Natural killer cell treated with Interleukin-12 subunit alpha and Interleukin-12 subunit beta and Interleukin-15 and Interleukin-18, amount 100 ng/mL, for 72 hours (primary cell): ENCODE data around the gene VOPP1. TPM values are rescaled to one million over a fixed set of nuclear protein-coding genes. Genes with fewer than 3 reads are reported as not detected.

ENCODE experiments used
- ATAC-seq, 2 donors: fragments of 150-1000 bp; cut with Tn5 transposase in 1 of 2; sonication (Bioruptor Pico), chemical (Tn5 transposase) in 1 of 2; 2 replicates each; pipeline ENCODE4 v1.10.0; 2021
- DNase-seq: peaks from one replicate; pipeline ENCODE4 v3.0.0; 2022; ENCODE audit warnings: low spot score
- H3K27ac Mint-ChIP-seq, 2 donors: 1 replicate in 1 of 2; 2 replicates in 1 of 2; pipeline ENCODE4 v1.8.0; 2022; ENCODE audit warnings: mixed read lengths in 2 of 2, mild to moderate bottlenecking in 1 of 2, moderate library complexity in 1 of 2
- H3K27me3 Mint-ChIP-seq, 2 donors: 1 replicate in 1 of 2; 2 replicates in 1 of 2; pipeline ENCODE4 v1.8.0; 2022; ENCODE audit warnings: mixed read lengths in 2 of 2
- H3K36me3 Mint-ChIP-seq: one replicate; pipeline ENCODE4 v1.8.0; 2022; ENCODE audit warnings: mixed read lengths
- H3K4me1 Mint-ChIP-seq, 2 donors: 1 replicate in 1 of 2; 2 replicates in 1 of 2; pipeline ENCODE4 v1.8.0; 2022; ENCODE audit warnings: low read depth in 2 of 2, mixed read lengths in 2 of 2, mild to moderate bottlenecking in 1 of 2
- H3K4me3 Mint-ChIP-seq: one replicate; pipeline ENCODE4 v1.8.0; 2022; ENCODE audit warnings: mixed read lengths
- H3K9me3 Mint-ChIP-seq: 2 replicates; pipeline ENCODE4 v1.8.0; 2022; ENCODE audit warnings: mixed read lengths
- total RNA-seq, 2 donors: library from RNA; stranded (reverse); gene quantifications; one replicate each; pipeline ENCODE4 v1.2.3, GENCODE V29; 2022

VOPP1 gene
- total RNA-seq, 2 donors from 2014 or later = 204 to 244 TPM

DNA sequence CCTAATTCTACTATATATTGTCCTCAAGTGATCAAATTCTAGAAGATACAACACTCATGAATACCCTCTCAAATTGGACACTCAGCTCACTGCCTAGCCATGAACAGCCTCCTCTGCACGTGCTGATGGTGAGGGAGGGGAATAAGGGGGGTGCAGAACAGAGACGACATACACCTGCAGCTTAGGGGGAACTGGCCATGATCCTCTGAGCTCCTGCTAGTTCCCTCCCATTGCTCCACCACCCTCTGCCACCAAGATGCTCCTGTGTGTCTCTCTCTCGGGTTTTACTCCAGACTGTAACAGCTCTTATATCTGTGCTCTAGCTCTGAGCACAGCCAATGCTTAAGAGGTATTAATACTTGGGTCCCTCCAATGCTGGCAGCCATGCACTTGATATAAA is 70.7 kb downstream of the VOPP1 start:
- DNase-seq (no peak), ATAC-seq (no peak)
- no peaks in the 10 kb centered on the region for H3K36me3 Mint-ChIP-seq
- no peak overlapping the region for H3K4me3 Mint-ChIP-seq
- H3K9me3 Mint-ChIP-seq = no peaks in the 10 kb centered on the region
- peaks cover 67 to 73% of the 10 kb centered on the region in 2 donors for H3K4me1 Mint-ChIP-seq
- H3K27ac Mint-ChIP-seq = no peak overlapping the region
- H3K27me3 Mint-ChIP-seq = no peaks in the 10 kb centered on the region

DNA sequence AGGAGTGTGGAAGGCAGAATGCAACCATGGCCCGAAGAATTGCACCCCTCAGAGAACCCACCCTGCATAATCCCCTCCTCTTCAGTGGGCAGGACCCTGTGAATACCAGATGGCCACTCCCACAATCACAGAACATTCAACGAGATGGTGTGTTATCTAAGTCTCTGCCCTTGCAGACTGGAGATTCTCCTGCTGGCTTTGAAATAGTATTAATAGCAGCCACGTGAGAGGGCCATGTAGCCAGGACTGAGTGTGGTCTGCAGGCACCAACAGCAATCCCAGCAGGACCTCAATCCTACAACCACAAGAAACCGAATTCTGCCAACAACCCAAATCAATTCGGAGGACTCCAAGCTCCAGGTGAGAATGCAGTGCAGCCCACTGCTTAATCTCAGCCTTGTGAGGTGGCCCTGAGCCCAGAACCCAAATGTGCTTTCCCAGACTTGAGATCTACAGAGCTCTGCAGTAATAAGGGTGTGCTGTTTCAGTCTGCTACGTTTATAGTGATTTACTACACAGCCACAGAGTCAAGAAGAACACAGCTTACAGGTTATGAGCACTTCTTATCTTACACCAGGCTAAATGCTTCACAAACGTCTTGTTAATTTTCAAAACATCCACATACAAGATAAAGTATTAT is 72.1 kb downstream of the VOPP1 start:
- Mint-ChIP-seq H3K4me1 (peaks cover 68 to 79% of the 10 kb centered on the region in 2 donors), H3K27me3 (no peaks in the 10 kb centered on the region), H3K9me3 (no peaks in the 10 kb centered on the region), H3K36me3 (no peaks in the 10 kb centered on the region), H3K27ac (peak overlapping the region in 1 of 2 donors; percentile 89), H3K4me3 (no peak overlapping the region)
- ATAC-seq (no peak), DNase-seq (peak; percentile 8)

DNA sequence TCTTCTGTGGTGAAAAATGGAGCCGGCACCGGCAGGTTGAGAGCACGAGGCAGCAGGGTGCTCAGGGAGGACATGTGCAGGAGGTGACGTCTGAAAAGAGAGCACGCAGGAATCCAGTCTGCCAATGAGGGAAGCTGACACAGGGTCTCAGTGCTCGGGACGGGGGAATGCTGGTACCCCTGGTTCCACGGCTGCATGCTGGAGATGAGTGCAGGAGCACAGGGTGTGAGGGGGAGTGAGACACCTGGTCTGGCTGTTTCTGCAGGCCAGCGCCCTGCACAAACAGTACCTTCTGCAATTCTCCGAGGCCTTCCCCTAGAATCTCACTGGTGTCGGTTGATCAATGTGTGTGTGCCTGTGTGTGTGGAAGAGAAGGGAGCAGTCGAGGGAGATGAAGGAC is 72.7 kb downstream of the VOPP1 start:
- Mint-ChIP-seq H3K27me3 (no peaks in the 10 kb centered on the region), H3K27ac (peak overlapping the region; percentile 71 to 89), H3K4me1 (peaks cover 61 to 77% of the 10 kb centered on the region in 2 donors), H3K9me3 (no peaks in the 10 kb centered on the region), H3K36me3 (no peaks in the 10 kb centered on the region), H3K4me3 (no peak overlapping the region)
- ATAC-seq (no peak), DNase-seq (peak; percentile 44)

DNA sequence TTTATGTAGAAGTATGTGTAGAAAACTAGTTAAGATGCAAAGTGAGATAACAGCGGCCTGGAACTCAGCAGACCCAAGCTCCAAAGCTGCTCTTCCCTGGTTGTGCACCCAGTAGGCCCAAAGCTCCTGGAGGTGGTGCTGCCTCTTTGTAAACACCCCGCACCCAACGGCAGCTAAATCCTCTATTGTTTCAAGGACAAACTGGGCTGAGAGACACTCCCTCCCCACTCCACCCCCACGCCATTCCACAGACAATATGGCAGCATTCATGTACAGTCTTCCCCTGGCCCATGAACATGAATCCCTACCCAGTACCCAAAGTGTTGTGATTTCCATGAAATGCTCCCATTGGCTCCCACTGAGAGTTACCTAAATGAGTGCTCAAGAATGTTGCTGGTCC is 73.5 kb downstream of the VOPP1 start:
- Mint-ChIP-seq H3K4me3 (peak overlapping the region; percentile 73), H3K27me3 (no peaks in the 10 kb centered on the region), H3K9me3 (no peaks in the 10 kb centered on the region), H3K27ac (peak overlapping the region; percentile 71 to 89), H3K4me1 (peaks cover 54 to 72% of the 10 kb centered on the region in 2 donors), H3K36me3 (no peaks in the 10 kb centered on the region)
- ATAC-seq (no peak), DNase-seq (peak; percentile 26)

DNA sequence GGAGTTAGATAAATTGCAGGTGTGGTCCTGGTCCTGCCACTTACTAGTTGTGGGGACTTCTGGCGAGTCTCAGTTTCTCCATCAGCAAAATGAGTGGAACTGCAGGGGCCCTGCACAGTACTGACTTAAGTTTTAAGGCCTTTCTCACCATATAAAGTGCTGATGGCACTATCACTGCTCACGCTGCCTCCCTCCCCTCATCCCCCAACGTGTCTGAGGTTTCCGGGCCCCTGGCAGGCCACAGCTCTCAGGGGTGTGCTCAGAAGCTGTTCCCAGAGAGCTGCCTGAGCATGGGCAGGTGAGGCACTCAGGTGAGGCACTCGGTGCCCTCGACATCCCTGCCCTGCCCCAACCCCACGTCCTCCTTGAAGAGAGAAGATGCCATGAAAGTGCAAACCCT is 74.2 kb downstream of the VOPP1 start:
- peak; percentile 83 to 86 for ATAC-seq
- Mint-ChIP-seq H3K4me1 (peaks cover 53 to 73% of the 10 kb centered on the region in 2 donors), H3K4me3 (peak overlapping the region; percentile 73), H3K36me3 (no peaks in the 10 kb centered on the region), H3K27me3 (no peaks in the 10 kb centered on the region), H3K27ac (peak overlapping the region; percentile 71 to 89), H3K9me3 (no peaks in the 10 kb centered on the region)
- peak; percentile 67 for DNase-seq

DNA sequence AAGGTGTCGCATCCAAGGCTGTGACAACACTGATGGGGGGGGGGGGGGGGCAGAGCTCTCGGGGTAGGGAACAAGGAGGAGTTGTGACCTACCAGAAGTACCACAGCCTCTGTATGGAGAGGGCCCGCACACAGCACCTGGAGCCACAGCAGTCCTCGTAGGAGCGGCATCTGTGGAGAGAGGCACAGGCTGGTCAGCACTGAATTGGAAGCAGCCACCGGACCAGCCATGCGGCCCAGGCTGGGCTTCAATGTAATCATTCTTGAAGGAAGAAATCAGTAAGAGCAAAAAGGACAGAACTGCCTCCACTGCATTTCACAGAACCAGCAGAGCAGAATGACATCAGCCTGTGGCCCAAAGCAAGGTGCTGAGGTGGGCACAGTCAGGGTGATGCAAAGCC is 74.8 kb downstream of the VOPP1 start:
- H3K27me3 Mint-ChIP-seq = no peaks in the 10 kb centered on the region
- ATAC-seq (no peak), DNase-seq (peak; percentile 8)
- no peaks in the 10 kb centered on the region for H3K9me3 Mint-ChIP-seq
- no peak overlapping the region for H3K4me3 Mint-ChIP-seq
- H3K4me1 Mint-ChIP-seq = peaks cover 55 to 71% of the 10 kb centered on the region in 2 donors
- no peaks in the 10 kb centered on the region for H3K36me3 Mint-ChIP-seq
- no peak overlapping the region for H3K27ac Mint-ChIP-seq

DNA sequence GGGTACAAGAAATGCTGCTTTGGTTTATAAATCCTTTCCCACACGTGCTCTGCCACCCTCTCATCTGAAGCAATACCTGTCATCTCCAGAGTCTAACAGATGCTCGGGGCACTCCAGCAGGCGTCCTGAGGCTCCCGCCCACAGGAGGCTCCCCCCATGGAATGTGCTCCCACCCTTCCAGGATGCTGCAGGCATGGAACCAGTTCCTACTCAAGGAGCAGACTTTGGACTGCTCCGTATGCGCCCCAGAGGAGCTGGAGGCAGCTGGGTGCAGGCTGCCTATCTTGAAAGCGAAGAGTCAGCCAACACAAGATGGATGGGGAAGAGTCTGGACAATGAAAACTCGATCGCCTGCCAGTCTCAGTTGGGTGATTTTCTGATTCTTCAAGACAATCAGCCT is 75.4 kb downstream of the VOPP1 start:
- H3K4me3 Mint-ChIP-seq = no peak overlapping the region
- ATAC-seq (no peak), DNase-seq (no peak)
- no peaks in the 10 kb centered on the region for H3K9me3 Mint-ChIP-seq
- H3K36me3 Mint-ChIP-seq = no peaks in the 10 kb centered on the region
- H3K4me1 Mint-ChIP-seq = peaks cover 52 to 65% of the 10 kb centered on the region in 2 donors
- H3K27me3 Mint-ChIP-seq = no peaks in the 10 kb centered on the region
- no peak overlapping the region for H3K27ac Mint-ChIP-seq

DNA sequence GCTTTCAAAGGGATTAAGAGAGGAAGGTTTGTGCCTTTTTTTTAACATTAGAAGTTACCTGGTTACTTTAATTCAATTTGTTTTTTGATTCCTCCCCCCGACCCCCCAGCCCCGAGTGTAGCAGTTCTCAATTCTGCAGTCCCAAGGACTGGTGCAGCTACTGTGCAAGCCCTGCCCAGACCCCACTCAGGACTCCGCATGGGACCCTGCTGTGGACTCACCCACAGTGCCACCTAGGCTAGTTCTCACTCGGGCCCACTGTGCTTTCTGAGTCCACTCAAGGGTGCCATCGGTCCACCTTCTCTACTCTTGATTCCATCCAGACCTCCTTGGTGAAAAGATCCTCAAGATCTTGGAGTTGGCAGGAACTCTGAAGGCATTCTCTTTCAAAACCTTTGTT is 77.4 kb downstream of the VOPP1 start:
- Mint-ChIP-seq H3K27me3 (no peaks in the 10 kb centered on the region), H3K36me3 (peaks cover 6% of the 10 kb centered on the region), H3K27ac (peak overlapping the region in 1 of 2 donors; percentile 5), H3K4me3 (no peak overlapping the region), H3K4me1 (peaks cover 36 to 53% of the 10 kb centered on the region in 2 donors), H3K9me3 (no peaks in the 10 kb centered on the region)
- no peak for DNase-seq
- no peak for ATAC-seq

DNA sequence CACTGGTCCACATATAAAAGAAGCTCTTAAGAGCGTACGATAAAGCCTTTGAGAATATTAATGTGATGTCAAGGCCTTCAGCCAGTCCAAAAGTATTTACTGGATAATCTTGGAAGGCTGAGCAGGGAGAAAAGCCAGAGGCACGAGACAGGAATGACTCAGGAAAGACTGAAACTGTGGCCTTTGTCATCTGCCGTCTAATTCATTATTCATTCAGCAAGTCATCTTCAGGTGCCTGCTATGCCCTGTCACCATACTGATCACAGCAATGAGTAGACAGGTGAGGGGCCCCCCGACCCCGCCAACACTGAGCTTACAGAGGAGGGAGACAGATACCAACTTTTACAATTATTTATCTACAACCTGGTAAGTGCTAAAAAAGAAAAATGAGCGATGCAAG is 78.9 kb downstream of the VOPP1 start:
- peaks cover 35 to 54% of the 10 kb centered on the region in 2 donors for H3K4me1 Mint-ChIP-seq
- no peaks in the 10 kb centered on the region for H3K9me3 Mint-ChIP-seq
- no peak for ATAC-seq
- H3K36me3 Mint-ChIP-seq = peaks cover 11% of the 10 kb centered on the region
- no peak overlapping the region for H3K4me3 Mint-ChIP-seq
- no peak for DNase-seq
- peak overlapping the region in 1 of 2 donors; percentile 62 for H3K27ac Mint-ChIP-seq
- no peaks in the 10 kb centered on the region for H3K27me3 Mint-ChIP-seq

DNA sequence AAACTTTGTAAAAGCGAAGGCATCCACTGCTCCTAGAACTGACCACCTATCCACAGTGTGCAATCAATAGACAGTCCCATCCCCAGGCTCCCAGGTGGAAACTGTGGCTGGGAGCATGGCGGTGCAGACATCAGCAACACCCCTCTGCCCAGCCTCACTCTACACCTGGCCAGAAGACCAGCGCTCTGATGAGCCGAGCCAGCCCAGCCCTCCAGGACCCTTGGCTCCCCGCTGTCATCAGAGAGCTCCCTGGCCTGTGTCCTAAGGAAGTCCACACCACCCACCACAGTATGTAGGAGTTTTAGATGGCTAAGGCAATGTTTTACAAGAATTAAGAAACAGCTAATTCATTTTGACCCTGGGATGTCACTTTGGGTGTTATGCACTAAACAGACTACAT is 81.0 kb downstream of the VOPP1 start:
- H3K36me3 Mint-ChIP-seq = peaks cover 17% of the 10 kb centered on the region
- no peak overlapping the region for H3K27ac Mint-ChIP-seq
- H3K9me3 Mint-ChIP-seq = no peaks in the 10 kb centered on the region
- ATAC-seq (no peak), DNase-seq (no peak)
- no peaks in the 10 kb centered on the region for H3K27me3 Mint-ChIP-seq
- H3K4me1 Mint-ChIP-seq = peaks cover 41 to 58% of the 10 kb centered on the region in 2 donors
- no peak overlapping the region for H3K4me3 Mint-ChIP-seq

DNA sequence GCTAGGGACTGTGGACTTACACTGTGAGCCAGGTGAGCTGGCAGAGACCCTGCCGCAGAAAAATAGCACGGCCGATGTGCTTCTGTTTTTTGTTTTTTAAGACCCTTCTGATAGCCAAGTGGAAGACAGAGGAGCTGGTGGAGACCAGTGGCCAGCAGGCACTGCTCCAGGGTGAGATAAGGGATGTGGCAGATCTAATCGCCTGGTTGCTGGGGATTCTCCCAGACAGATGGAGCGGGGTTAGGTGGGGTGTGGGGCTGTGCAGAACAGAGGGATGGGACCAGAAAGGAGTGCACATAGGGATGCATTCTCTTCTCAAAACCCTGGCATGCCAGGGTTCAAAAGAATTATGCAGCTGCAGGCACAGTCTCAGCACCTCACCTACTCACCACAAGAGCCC is 82.2 kb downstream of the VOPP1 start:
- H3K4me3 Mint-ChIP-seq = no peak overlapping the region
- H3K27ac Mint-ChIP-seq = peak overlapping the region in 1 of 2 donors; percentile 2
- H3K36me3 Mint-ChIP-seq = peaks cover 17% of the 10 kb centered on the region
- peaks cover 36 to 51% of the 10 kb centered on the region in 2 donors for H3K4me1 Mint-ChIP-seq
- DNase-seq = no peak
- no peaks in the 10 kb centered on the region for H3K27me3 Mint-ChIP-seq
- no peaks in the 10 kb centered on the region for H3K9me3 Mint-ChIP-seq
- no peak for ATAC-seq

DNA sequence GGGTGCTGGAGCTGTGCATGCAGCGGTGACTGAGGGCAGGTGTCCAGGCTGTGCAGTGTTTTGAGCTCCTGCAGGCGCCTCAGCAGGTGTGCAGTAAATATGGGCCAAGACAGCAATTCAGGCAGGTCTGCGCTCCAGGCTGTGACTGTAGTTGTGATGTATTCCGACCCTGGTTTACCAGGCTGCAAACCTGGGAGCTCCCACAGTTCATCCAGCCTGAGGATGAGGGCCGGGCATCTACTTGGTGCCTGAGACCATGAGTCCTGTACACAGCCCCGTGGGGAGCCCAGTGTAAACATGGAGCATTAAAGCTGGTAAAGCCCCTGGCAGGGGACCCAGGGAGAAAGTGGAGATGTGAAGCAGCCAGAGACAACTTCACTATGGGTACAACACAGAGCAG is 82.8 kb downstream of the VOPP1 start:
- ATAC-seq = no peak
- Mint-ChIP-seq H3K4me1 (peaks cover 37 to 53% of the 10 kb centered on the region in 2 donors), H3K27ac (peak overlapping the region; percentile 2 to 66)

DNA sequence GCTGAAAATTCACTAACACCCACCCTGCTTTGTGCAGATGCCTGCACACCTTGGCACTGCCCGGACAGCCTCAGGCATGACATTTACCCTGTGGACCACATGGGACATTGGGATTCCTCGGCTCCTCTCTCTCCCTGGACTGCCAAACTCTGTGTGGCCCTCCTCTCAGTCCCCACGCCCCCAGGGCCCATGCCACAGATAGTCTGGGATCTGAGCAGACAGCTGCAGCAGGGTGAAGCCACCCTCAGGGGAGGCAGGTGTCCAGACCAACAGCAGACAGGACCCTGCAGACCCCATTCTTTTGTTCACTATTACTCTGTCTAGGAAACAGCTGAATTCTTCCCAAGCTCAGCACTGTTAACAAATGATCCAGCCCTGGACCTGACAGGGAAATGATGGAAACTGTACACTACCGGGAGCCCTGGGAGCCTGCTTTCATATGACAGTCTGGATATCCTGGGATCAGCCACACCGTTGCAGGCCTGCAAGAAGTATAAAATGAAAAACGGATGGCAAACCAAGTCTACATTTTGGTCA is 83.4 kb downstream of the VOPP1 start:
- Mint-ChIP-seq H3K36me3 (peaks cover 24% of the 10 kb centered on the region), H3K9me3 (no peaks in the 10 kb centered on the region), H3K4me3 (peak overlapping the region; percentile 11), H3K27ac (peak overlapping the region; percentile 27 to 66), H3K4me1 (peaks cover 44 to 59% of the 10 kb centered on the region in 2 donors), H3K27me3 (no peaks in the 10 kb centered on the region)
- DNase-seq (no peak), ATAC-seq (no peak)

More for the DNA sequence above, 82.8 kb downstream of the VOPP1 start:
- H3K4me3 Mint-ChIP-seq = no peak overlapping the region
- H3K9me3 Mint-ChIP-seq = no peaks in the 10 kb centered on the region
- DNase-seq = no peak
- H3K27me3 Mint-ChIP-seq = no peaks in the 10 kb centered on the region
- H3K36me3 Mint-ChIP-seq = peaks cover 18% of the 10 kb centered on the region

DNA sequence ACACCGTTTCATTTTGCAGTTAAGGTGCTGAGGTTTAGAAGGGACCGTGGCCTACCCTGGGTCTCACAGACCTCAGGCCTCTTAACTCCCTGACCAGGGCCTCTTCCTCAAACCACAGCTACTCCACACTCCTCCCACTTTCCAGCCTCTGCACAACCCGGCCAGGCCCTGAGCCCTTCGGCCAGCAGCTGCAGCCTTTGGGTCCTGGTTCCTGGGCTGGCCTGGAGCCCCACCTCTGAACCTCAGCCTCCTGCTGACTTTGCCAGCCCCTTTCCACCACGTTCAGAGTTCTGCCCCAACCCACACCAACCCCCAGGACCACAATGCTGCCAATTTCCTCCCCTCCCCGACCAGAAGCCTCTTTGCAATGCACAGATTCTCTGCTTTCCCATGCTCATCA is 84.1 kb downstream of the VOPP1 start:
- Mint-ChIP-seq H3K9me3 (no peaks in the 10 kb centered on the region), H3K4me1 (peaks cover 49 to 61% of the 10 kb centered on the region in 2 donors), H3K4me3 (no peak overlapping the region), H3K27ac (peak overlapping the region; percentile 27 to 66), H3K27me3 (no peaks in the 10 kb centered on the region), H3K36me3 (peaks cover 31% of the 10 kb centered on the region)
- DNase-seq (no peak), ATAC-seq (no peak)
